DND-41 (cell line): Measurements from ENCODE around the gene OBI1.

Source experiments
- ATAC-seq: fragments of 200-7000 bp; cut with Tn5 transposase; 3 replicates; pipeline ENCODE4 v1.9.1; 2021; ENCODE audit warnings: low read depth; ENCODE audit not compliant: insufficient read depth
- DNase-seq: peaks from one replicate; pipeline ENCODE4 v3.0.0-alpha.2; 2020
- H2AFZ ChIP-seq: 2 replicates; pipeline ENCODE4 v1.6.0; 2012; ENCODE audit warnings: low read depth, low read length
- H3K27ac ChIP-seq: 2 replicates; pipeline ENCODE4 v1.5.1; 2012; ENCODE audit warnings: low read length, inconsistent platforms
- H3K27me3 ChIP-seq: fragments of 200-600 bp; sonication (generic); 2 replicates; pipeline ENCODE4 v1.6.0; 2012; ENCODE audit warnings: low read length, mild to moderate bottlenecking, inconsistent platforms; ENCODE audit not compliant: insufficient read depth, poor library complexity
- H3K36me3 ChIP-seq: 2 replicates; pipeline ENCODE4 v1.5.1; 2012; ENCODE audit warnings: low read length, inconsistent platforms; ENCODE audit not compliant: insufficient read depth
- H3K4me1 ChIP-seq: 2 replicates; pipeline ENCODE4 v1.5.1; 2012; ENCODE audit warnings: mild to moderate bottlenecking, low read length; ENCODE audit not compliant: insufficient read depth
- H3K4me2 ChIP-seq: 2 replicates; pipeline ENCODE4 v1.6.0; 2012; ENCODE audit warnings: mild to moderate bottlenecking, moderate library complexity, low read length, inconsistent platforms; ENCODE audit not compliant: insufficient read depth
- H3K4me3 ChIP-seq, 2 experiments: fragments of 200-600 bp in 1 of 2; shearing (Covaris generic) in 1 of 2; 2 replicates each; pipeline ENCODE4 v1.5.1; 2012 to 2016; ENCODE audit warnings: inconsistent platforms in 2 of 2, low read length in 2 of 2, mild to moderate bottlenecking in 2 of 2, low read depth in 1 of 2, moderate library complexity in 1 of 2
- H3K79me2 ChIP-seq: 2 replicates; pipeline ENCODE4 v1.6.0; 2012; ENCODE audit warnings: low read length, inconsistent platforms; ENCODE audit not compliant: insufficient read depth
- H3K9ac ChIP-seq: 2 replicates; pipeline ENCODE4 v1.6.0; 2012; ENCODE audit warnings: low read depth, mild to moderate bottlenecking, inconsistent platforms, low read length, moderate library complexity
- H3K9me3 ChIP-seq: 2 replicates; pipeline ENCODE4 v1.5.1; 2012; ENCODE audit warnings: low read length, moderate library complexity, mild to moderate bottlenecking, inconsistent platforms; ENCODE audit not compliant: insufficient read depth, severe bottlenecking
- H4K20me1 ChIP-seq: 2 replicates; pipeline ENCODE4 v1.6.0; 2012; ENCODE audit warnings: low read length; ENCODE audit not compliant: insufficient read depth
- CTCF ChIP-seq: IDR thresholded peaks from 2 replicates; pipeline ENCODE4 v1.5.1; 2012; ENCODE audit warnings: borderline replicate concordance, low read length, moderate library complexity, mild to moderate bottlenecking; ENCODE audit not compliant: poor library complexity, severe bottlenecking; ENCODE audit errors: extremely low read depth
- EZH2 ChIP-seq: IDR thresholded peaks from 3 replicates; pipeline ENCODE4 v1.6.1; 2012; ENCODE audit warnings: borderline replicate concordance, low read depth, mild to moderate bottlenecking, moderate library complexity, low read length, inconsistent platforms; ENCODE audit not compliant: severe bottlenecking

The OBI1 gene

GRCh38 chr13:78689011-78689410 lies 30.1 kb upstream of the OBI1 start:
- H3K27ac ChIP-seq, result no peak overlapping the region
- DNase-seq, result no peak

GRCh38 chr13:78686461-78686860 lies 27.5 kb upstream of the OBI1 start:
- no peak overlapping the region for H3K27ac ChIP-seq
- H3K4me3 ChIP-seq, result no peak overlapping the region
- no peaks in the 10 kb centered on the region for H3K9me3 ChIP-seq
- H2AFZ ChIP-seq, result no peak overlapping the region
- ATAC-seq (no peak), DNase-seq (no peak)
- no peaks in the 10 kb centered on the region for H3K4me1 ChIP-seq
- H3K27me3 ChIP-seq, result no peaks in the 10 kb centered on the region
- H3K36me3 ChIP-seq, result no peaks in the 10 kb centered on the region
- H4K20me1 ChIP-seq, result no peaks in the 10 kb centered on the region
- TF ChIP-seq EZH2 (no peak), CTCF (no peak)
- no peak overlapping the region for H3K9ac ChIP-seq
- H3K4me2 ChIP-seq, result no peak overlapping the region
- no peaks in the 10 kb centered on the region for H3K79me2 ChIP-seq

More at GRCh38 chr13:78689011-78689410, 30.1 kb upstream of the OBI1 start:
- H3K4me1 ChIP-seq, result no peaks in the 10 kb centered on the region
- H4K20me1 ChIP-seq, result no peaks in the 10 kb centered on the region
- no peaks in the 10 kb centered on the region for H3K36me3 ChIP-seq
- TF ChIP-seq CTCF, result no peak
- no peak for TF ChIP-seq EZH2
- H3K79me2 ChIP-seq, result no peaks in the 10 kb centered on the region
- no peaks in the 10 kb centered on the region for H3K9me3 ChIP-seq
- H3K27me3 ChIP-seq, result peaks cover 5% of the 10 kb centered on the region
- H2AFZ ChIP-seq, result no peak overlapping the region
- no peak overlapping the region for H3K9ac ChIP-seq
- H3K4me3 ChIP-seq, result no peak overlapping the region
- no peak for ATAC-seq
- H3K4me2 ChIP-seq, result no peak overlapping the region

DNA sequence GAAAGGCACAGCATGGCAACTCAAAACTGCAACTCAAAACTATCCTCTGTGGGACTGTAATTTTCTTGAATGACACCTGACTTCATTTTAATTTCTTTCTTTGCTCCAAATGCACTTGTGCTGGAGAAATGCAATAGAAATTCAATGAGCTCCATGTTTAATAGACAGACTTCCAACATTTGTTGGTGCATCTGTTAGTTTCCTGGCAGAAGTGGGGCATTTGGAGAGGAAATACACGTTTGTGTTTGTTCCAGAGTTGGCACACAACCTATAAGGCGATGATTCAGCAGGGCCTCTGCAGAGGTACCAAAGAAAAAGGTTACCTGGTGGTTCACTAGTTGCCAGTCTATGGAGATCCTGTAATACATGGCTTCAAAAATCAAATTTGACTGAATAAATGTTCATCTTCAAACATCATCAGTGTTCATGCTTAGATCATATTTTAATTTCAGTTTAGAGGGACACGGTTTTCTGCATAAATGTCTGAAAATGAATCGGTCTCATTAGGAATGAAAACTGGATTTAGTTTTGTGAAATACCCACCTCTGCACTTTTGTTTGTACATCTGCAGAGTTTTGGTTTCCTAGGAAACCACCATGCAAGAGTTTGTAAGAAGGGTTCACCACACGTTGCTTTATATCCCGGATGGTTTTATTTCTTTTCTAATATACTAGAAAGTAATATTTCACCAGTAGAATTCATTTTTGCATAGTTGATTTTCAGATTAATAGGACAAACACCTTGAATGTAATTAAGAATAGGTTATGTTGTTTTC lies 21.8 kb upstream of the OBI1 start:
- H4K20me1 ChIP-seq, result no peaks in the 10 kb centered on the region
- no peak overlapping the region for H3K9ac ChIP-seq
- H3K27me3 ChIP-seq, result peaks cover 6% of the 10 kb centered on the region
- no peak overlapping the region for H3K27ac ChIP-seq
- no peak for DNase-seq
- no peaks in the 10 kb centered on the region for H3K79me2 ChIP-seq
- H3K9me3 ChIP-seq, result no peaks in the 10 kb centered on the region
- H3K36me3 ChIP-seq, result no peaks in the 10 kb centered on the region
- H3K4me3 ChIP-seq, result no peak overlapping the region
- ATAC-seq, result no peak
- TF ChIP-seq CTCF, result no peak
- TF ChIP-seq EZH2, result no peak
- H2AFZ ChIP-seq, result no peak overlapping the region
- no peak overlapping the region for H3K4me2 ChIP-seq
- H3K4me1 ChIP-seq, result no peaks in the 10 kb centered on the region
